NCI-H128 (cell line): ENCODE results near the gene STEAP1.
"Not testable (repeated sequence)": the region's sequence is repeated elsewhere in the genome, so short reads cannot be mapped to it uniquely, and the experiment has no call there.

Source experiments
- DNase-seq: peaks from one replicate; lab custom pipeline; 2025; ENCODE audit not compliant: unreplicated experiment; lab: John Stamatoyannopoulos, UW

STEAP1 gene

GRCh38 chr7:90173127-90173844 is 19.0 kb downstream of the STEAP1 start:
- no peak for DNase-seq

- DNase-seq: no peak
Measured at GRCh38 chr7:90175667-90176066, 21.4 kb downstream of the STEAP1 start.

GRCh38 chr7:90176195-90176594 is 21.9 kb downstream of the STEAP1 start:
- DNase-seq: no peak

- no peak for DNase-seq
Measured at GRCh38 chr7:90178166-90178565, 23.9 kb downstream of the STEAP1 start.

GRCh38 chr7:90178679-90179278 is 24.5 kb downstream of the STEAP1 start:
- no peak for DNase-seq

GRCh38 chr7:90180011-90180585 is 25.8 kb downstream of the STEAP1 start:
- DNase-seq: no peak

- DNase-seq: no peak
Measured at GRCh38 chr7:90180649-90181048, 26.4 kb downstream of the STEAP1 start.

GRCh38 chr7:90181485-90181884 is 27.2 kb downstream of the STEAP1 start:
- no peak for DNase-seq

GRCh38 chr7:90186290-90186689 is 32.0 kb downstream of the STEAP1 start:
- not testable (repeated sequence) for DNase-seq

GRCh38 chr7:90187507-90188050 is 33.3 kb downstream of the STEAP1 start:
- no peak for DNase-seq

- DNase-seq: no peak
Measured at GRCh38 chr7:90188281-90188680, 34.0 kb downstream of the STEAP1 start.

GRCh38 chr7:90190995-90191394 is 36.7 kb downstream of the STEAP1 start:
- no peak for DNase-seq

- DNase-seq: no peak
Measured at GRCh38 chr7:90191648-90192047, 37.4 kb downstream of the STEAP1 start.

- DNase-seq: no peak
Measured at GRCh38 chr7:90192876-90193750, 38.8 kb downstream of the STEAP1 start.

GRCh38 chr7:90194911-90195809 is 40.9 kb downstream of the STEAP1 start:
- no peak for DNase-seq

GRCh38 chr7:90201500-90202195 is 47.4 kb downstream of the STEAP1 start:
- DNase-seq: no peak

- DNase-seq: no peak
Measured at GRCh38 chr7:90207956-90208355, 53.7 kb downstream of the STEAP1 start.

GRCh38 chr7:90209776-90210175 is 55.5 kb downstream of the STEAP1 start:
- DNase-seq: no peak

- no peak for DNase-seq
Measured at GRCh38 chr7:90210475-90210874, 56.2 kb downstream of the STEAP1 start.

- DNase-seq: no peak
Measured at GRCh38 chr7:90210981-90211380, 56.7 kb downstream of the STEAP1 start.
